HCT116 (cell line): ENCODE results near the gene PARD6G. TPM values are rescaled to one million over a fixed set of nuclear protein-coding genes. Genes with fewer than 3 reads are reported as not detected.

Experiments
- ATAC-seq: fragments of 200-7000 bp; cut with Tn5 transposase; 2 replicates; pipeline ENCODE4 v1.9.1; 2020; ENCODE audit warnings: mild to moderate bottlenecking, moderate library complexity
- BruUV-seq: library from RNA; stranded (reverse); fragments of 400-500 nt; replicated peaks from 2 replicates; lab custom pipeline; 2021; lab: Mats Ljungman, UMichigan
- CTCF ChIA-PET: fragments of 300-600 bp; sonication (Branson Sonifier 250); formaldehyde crosslinking; loops from one replicate; lab custom pipeline; 2021; ENCODE audit warnings: antibody characterized with exemption; lab: Charles Lee
- POLR2A ChIA-PET: fragments of 300-600, 350-600 bp; sonication (Branson Sonifier 250); formaldehyde crosslinking; loops from one replicate; lab custom pipeline; 2021; ENCODE audit warnings: antibody characterized with exemption; lab: Charles Lee
- RAD21 ChIA-PET, 2 experiments: fragments of 300-600 bp; sonication (Branson Sonifier 250); formaldehyde crosslinking; loops; one replicate each; lab custom pipeline; 2023; ENCODE audit warnings: low total read pairs in 2 of 2; ENCODE audit not compliant: uncharacterized antibody in 2 of 2, unreplicated experiment in 2 of 2, low non-redundant PET in 1 of 2; lab: Charles Lee
- DNase-seq: peaks from one replicate; pipeline ENCODE4 v3.0.0-alpha.2; 2010; ENCODE audit warnings: low read depth, low spot score
- H2AFZ ChIP-seq: fragments of 200-600 bp; shearing (Covaris generic), sonication (generic); 2 replicates; pipeline ENCODE4 v1.6.1; 2017; ENCODE audit warnings: low read depth, mixed run types, mixed read lengths, antibody characterized with exemption, low read length; ENCODE audit not compliant: poor library complexity, severe bottlenecking
- H3K27ac ChIP-seq: 2 replicates; pipeline ENCODE4 v1.5.1; 2012; ENCODE audit warnings: low read depth, low read length
- H3K27me3 ChIP-seq: fragments of 200-600 bp; sonication (generic); 2 replicates; pipeline ENCODE4 v1.6.1; 2016; ENCODE audit warnings: mixed run types, low read length, mixed read lengths; ENCODE audit not compliant: insufficient read depth
- H3K36me3 ChIP-seq, 2 experiments: fragments of 200-500 bp in 1 of 2; fragments of 200-600 bp in 1 of 2; sonication (Bioruptor generic) in 1 of 2; sonication (generic) in 1 of 2; 2 replicates each; pipeline versions ENCODE4 v1.5.1 to v1.6.1; 2014 to 2016; ENCODE audit warnings: low read length in 2 of 2, inconsistent platforms in 1 of 2, mixed read lengths in 1 of 2, mixed run types in 1 of 2; ENCODE audit not compliant: insufficient read depth in 2 of 2, control insufficient read depth in 1 of 2
- H3K4me1 ChIP-seq, 2 experiments: fragments of 200-600 bp in 1 of 2; sonication (generic) in 1 of 2; 2 replicates each; pipeline versions ENCODE4 v1.5.1 to v1.6.1; 2012 to 2017; ENCODE audit warnings: low read length in 2 of 2, inconsistent platforms in 1 of 2, mild to moderate bottlenecking in 1 of 2, mixed read lengths in 1 of 2, mixed run types in 1 of 2, moderate library complexity in 1 of 2; ENCODE audit not compliant: insufficient read depth in 2 of 2, control insufficient read depth in 1 of 2
- H3K4me2 ChIP-seq: fragments of 200-600 bp; sonication (generic); 2 replicates; pipeline ENCODE4 v1.6.1; 2017; ENCODE audit warnings: mixed run types, low read length, mixed read lengths
- H3K4me3 ChIP-seq, 2 experiments: fragments of 200-600 bp in 1 of 2; sonication (generic) in 1 of 2; replicated peaks in 1 of 2; 2 replicates each; pipeline ENCODE4 v1.5.1; 2011 to 2016; ENCODE audit warnings: low read length in 2 of 2, control low read depth in 1 of 2, low read depth in 1 of 2, mild to moderate bottlenecking in 1 of 2, mixed read lengths in 1 of 2, mixed run types in 1 of 2
- H3K79me2 ChIP-seq: fragments of 200-600 bp; sonication (generic); 2 replicates; pipeline ENCODE4 v1.6.1; 2017; ENCODE audit warnings: mild to moderate bottlenecking, mixed run types, low read length, moderate library complexity, mixed read lengths; ENCODE audit not compliant: insufficient read depth
- H3K9ac ChIP-seq: fragments of 200-600 bp; sonication (generic); 2 replicates; pipeline ENCODE4 v1.6.1; 2016; ENCODE audit warnings: low read length, mixed read lengths
- H3K9me2 ChIP-seq: fragments of 200-600 bp; sonication (generic), shearing (Covaris generic); 2 replicates; pipeline ENCODE4 v1.6.1; 2017; ENCODE audit warnings: mixed run types, mild to moderate bottlenecking, moderate library complexity; ENCODE audit not compliant: insufficient read depth
- H3K9me3 ChIP-seq, 2 experiments: fragments of 200-500 bp in 1 of 2; fragments of 200-600 bp in 1 of 2; sonication (Bioruptor generic) in 1 of 2; sonication (generic) in 1 of 2; 2 replicates each; pipeline ENCODE4 v1.6.1; 2014 to 2017; ENCODE audit warnings: low read length in 2 of 2, mixed read lengths in 2 of 2, inconsistent platforms in 1 of 2, low read depth in 1 of 2, mild to moderate bottlenecking in 1 of 2, mixed run types in 1 of 2, moderate library complexity in 1 of 2; ENCODE audit not compliant: control insufficient read depth in 1 of 2, insufficient read depth in 1 of 2
- H4K20me1 ChIP-seq: fragments of 200-600 bp; sonication (generic), shearing (Covaris generic); 2 replicates; pipeline ENCODE4 v1.6.1; 2017; ENCODE audit warnings: mixed run types, mild to moderate bottlenecking, moderate library complexity; ENCODE audit not compliant: insufficient read depth
- CEBPB ChIP-seq: IDR thresholded peaks from 2 replicates; pipeline ENCODE4 v1.6.1; 2012; ENCODE audit warnings: low read depth
- EGR1 ChIP-seq: IDR thresholded peaks from 2 replicates; pipeline ENCODE4 v1.6.1; 2012; ENCODE audit warnings: low read depth
- EZH2phosphoT487 ChIP-seq: fragments of 200-600 bp; IDR thresholded peaks from 2 replicates; pipeline ENCODE4 v1.6.1; 2018; ENCODE audit warnings: antibody characterized with exemption, borderline replicate concordance
- FOSL1 ChIP-seq: IDR thresholded peaks from 2 replicates; pipeline ENCODE4 v1.6.1; 2012; ENCODE audit warnings: low read depth
- POLR2A ChIP-seq: IDR thresholded peaks from 2 replicates; pipeline ENCODE4 v1.7.0; 2011; ENCODE audit warnings: borderline replicate concordance; ENCODE audit not compliant: insufficient read depth, insufficient read length; ENCODE audit errors: extremely low read depth
- POLR2AphosphoS5 ChIP-seq: IDR thresholded peaks from 2 replicates; pipeline ENCODE4 v1.6.1; 2011; ENCODE audit warnings: mild to moderate bottlenecking, low read depth, low read length, moderate library complexity
- RAD21 ChIP-seq: IDR thresholded peaks from 2 replicates; pipeline ENCODE4 v1.6.1; 2012; ENCODE audit warnings: low read depth, mild to moderate bottlenecking
- SIN3A ChIP-seq: IDR thresholded peaks from 2 replicates; pipeline ENCODE4 v1.6.1; 2012; ENCODE audit warnings: low read depth
- SP1 ChIP-seq: IDR thresholded peaks from 2 replicates; pipeline ENCODE4 v1.6.1; 2012; ENCODE audit warnings: low read depth
- TCF7L2 ChIP-seq: IDR thresholded peaks from 2 replicates; pipeline ENCODE4 v1.7.0; 2011; ENCODE audit warnings: borderline replicate concordance, inconsistent platforms; ENCODE audit not compliant: insufficient read depth, insufficient read length; ENCODE audit errors: extremely low read depth
- ZFX ChIP-seq: fragments of 450-650 bp; IDR thresholded peaks from 2 replicates; pipeline ENCODE4 v1.6.1; 2017
- ZNF274 ChIP-seq: fragments of 200-500 bp; sonication (Bioruptor generic); IDR thresholded peaks from 2 replicates; pipeline ENCODE4 v1.6.1; 2014; ENCODE audit warnings: mild to moderate bottlenecking, low read depth, low read length, inconsistent platforms
- intact Hi-C: fragments of 100-400 bp; cut with micrococcal nuclease; formaldehyde crosslinking; loops from 2 replicates; pipeline ENCODE4 v1.10.0; 2022
- total RNA-seq: library from RNA; stranded (reverse); gene quantifications from one replicate; pipeline ENCODE4 v1.2.1, GENCODE V29; 2021; ENCODE audit not compliant: unreplicated experiment
- TF ChIP-seq, protein P1 (sequence below): IDR thresholded peaks from 2 replicates; pipeline ENCODE4 v1.6.1; 2012; ENCODE audit warnings: low read depth
- TF ChIP-seq, protein P2 (sequence below): IDR thresholded peaks from 2 replicates; pipeline ENCODE4 v1.6.1; 2012

PARD6G gene
- total RNA-seq, 1 experiment from 2014 or later = 12.8 TPM

DNA sequence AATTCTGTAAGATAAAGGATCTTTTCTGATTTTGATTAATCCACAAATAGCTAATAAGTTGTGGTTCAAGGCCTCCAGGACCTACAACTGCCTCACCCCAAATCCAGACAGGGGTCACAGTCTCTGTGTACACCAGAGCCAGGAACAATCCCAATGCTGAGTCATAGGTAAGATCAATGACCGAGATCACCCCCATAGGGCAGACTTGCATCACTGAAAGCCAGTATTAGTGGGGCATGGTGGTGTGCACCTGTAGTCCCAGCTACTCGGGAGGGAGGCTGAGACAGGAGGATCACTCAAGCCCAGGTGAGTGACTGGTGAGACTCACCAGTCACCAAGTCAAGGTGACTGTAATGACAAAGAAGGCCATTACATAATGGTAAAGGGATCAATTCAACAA lies 12.9 kb downstream of the PARD6G start:
- no peaks in the 10 kb centered on the region for H3K36me3 ChIP-seq
- no peak overlapping the region for H3K4me3 ChIP-seq
- no peak overlapping the region for H3K27ac ChIP-seq
- ChIA-PET RAD21 (no interaction called here), CTCF (no interaction called here), POLR2A (no interaction called here)
- no peak overlapping the region for H3K9ac ChIP-seq
- no TSS peak for BruUV-seq
- no peak overlapping the region for H3K4me2 ChIP-seq
- no peak overlapping the region for H2AFZ ChIP-seq
- TF ChIP-seq RAD21 (no peak), SP1 (no peak), ZFX (no peak), CEBPB (no peak), POLR2AphosphoS5 (no peak), EGR1 (no peak), EZH2phosphoT487 (no peak), POLR2A (no peak), TCF7L2 (no peak), ZNF274 (no peak), SIN3A (no peak), FOSL1 (no peak)
- TF ChIP-seq, protein P1, sequence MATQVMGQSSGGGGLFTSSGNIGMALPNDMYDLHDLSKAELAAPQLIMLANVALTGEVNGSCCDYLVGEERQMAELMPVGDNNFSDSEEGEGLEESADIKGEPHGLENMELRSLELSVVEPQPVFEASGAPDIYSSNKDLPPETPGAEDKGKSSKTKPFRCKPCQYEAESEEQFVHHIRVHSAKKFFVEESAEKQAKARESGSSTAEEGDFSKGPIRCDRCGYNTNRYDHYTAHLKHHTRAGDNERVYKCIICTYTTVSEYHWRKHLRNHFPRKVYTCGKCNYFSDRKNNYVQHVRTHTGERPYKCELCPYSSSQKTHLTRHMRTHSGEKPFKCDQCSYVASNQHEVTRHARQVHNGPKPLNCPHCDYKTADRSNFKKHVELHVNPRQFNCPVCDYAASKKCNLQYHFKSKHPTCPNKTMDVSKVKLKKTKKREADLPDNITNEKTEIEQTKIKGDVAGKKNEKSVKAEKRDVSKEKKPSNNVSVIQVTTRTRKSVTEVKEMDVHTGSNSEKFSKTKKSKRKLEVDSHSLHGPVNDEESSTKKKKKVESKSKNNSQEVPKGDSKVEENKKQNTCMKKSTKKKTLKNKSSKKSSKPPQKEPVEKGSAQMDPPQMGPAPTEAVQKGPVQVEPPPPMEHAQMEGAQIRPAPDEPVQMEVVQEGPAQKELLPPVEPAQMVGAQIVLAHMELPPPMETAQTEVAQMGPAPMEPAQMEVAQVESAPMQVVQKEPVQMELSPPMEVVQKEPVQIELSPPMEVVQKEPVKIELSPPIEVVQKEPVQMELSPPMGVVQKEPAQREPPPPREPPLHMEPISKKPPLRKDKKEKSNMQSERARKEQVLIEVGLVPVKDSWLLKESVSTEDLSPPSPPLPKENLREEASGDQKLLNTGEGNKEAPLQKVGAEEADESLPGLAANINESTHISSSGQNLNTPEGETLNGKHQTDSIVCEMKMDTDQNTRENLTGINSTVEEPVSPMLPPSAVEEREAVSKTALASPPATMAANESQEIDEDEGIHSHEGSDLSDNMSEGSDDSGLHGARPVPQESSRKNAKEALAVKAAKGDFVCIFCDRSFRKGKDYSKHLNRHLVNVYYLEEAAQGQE = no peak
- TF ChIP-seq, protein P2, sequence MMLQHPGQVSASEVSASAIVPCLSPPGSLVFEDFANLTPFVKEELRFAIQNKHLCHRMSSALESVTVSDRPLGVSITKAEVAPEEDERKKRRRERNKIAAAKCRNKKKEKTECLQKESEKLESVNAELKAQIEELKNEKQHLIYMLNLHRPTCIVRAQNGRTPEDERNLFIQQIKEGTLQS = no peak
- H3K27me3 ChIP-seq = no peaks in the 10 kb centered on the region
- intact Hi-C loops = no loop called here
- H3K9me2 ChIP-seq = no peaks in the 10 kb centered on the region
- DNase-seq (no peak), ATAC-seq (no peak)
- no peaks in the 10 kb centered on the region for H3K9me3 ChIP-seq
- H3K79me2 ChIP-seq = no peaks in the 10 kb centered on the region
- no peaks in the 10 kb centered on the region for H4K20me1 ChIP-seq
- H3K4me1 ChIP-seq = no peaks in the 10 kb centered on the region
